ENCODE measurements around the gene PITPNM2.
"Not testable (repeated sequence)": the region's sequence is repeated elsewhere in the genome, so short reads cannot be mapped to it uniquely, and the experiment has no call there.

The PITPNM2 gene

DNA sequence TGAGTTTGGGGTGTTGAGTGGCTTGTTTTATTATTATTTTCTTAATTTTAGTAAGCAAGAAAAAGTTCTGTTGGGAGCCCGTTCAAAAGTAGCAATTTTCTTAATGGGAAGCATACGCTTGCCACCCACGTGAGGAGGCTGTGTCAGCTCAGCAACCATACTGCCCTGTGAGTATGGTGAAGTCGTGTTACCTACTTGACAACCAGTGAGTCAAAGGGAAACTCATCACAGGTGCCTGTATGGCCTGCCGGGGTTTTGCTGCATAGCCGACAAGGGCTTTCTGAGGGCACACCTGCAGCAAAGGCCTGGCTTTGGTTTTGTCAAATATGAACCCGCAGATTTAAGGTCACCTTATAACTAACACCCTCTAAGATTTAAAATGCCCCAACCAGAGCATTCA is 31.1 kb downstream of the PITPNM2 start:
- DNase-seq: no peak

DNA sequence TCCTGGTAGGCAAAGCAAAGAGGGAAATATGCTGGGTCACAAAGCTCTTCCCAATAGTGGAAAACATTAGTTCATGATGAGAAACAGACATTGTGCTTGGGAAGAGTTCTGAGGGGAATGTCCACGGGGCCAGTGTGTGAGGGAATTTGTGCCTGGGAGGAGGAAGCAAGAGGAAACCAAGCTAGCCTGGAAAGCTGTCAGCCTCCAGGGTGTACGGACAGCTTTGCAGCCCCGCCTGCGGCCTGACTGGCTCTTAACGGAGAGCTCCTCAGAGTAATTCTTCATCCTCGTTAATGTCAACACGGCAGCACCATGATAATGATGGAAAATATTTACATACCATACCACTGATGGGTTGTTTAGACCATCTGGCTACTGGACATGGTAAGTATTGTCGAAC is 32.4 kb downstream of the PITPNM2 start:
- no peak for DNase-seq

DNA sequence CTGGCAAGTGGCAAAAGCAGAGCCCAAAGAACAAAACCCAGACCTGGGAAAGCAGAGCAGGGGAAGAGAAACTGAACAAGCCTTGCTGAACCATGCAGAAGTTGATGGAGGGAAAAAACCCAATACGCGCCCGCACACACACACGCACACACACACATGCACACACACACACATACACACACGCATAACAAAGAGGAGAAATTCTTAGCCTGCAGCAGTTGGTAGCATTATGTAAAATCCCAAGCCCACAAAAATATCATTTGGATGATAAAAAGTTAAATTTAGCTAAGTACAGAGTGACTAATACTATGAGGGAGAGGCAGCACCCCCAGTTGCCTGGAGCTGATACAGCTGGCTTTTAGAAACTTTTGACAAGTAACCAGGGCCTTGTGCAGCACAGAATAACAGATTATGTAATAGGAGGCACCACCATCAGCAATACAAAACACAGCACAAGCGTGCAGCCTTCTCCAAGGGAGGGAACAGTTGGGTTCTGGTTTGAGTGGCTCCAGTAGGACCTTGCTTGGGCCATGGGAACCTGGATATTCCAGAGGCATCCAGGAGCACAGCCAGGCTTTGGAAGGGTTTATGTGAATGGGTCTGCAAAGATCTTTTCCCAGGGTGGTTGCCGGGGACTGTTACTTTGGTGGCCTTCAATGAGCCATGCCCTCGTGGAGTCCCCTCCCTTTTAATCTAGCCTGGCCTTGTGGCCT is 35.3 kb downstream of the PITPNM2 start:
- no peak for DNase-seq

DNA sequence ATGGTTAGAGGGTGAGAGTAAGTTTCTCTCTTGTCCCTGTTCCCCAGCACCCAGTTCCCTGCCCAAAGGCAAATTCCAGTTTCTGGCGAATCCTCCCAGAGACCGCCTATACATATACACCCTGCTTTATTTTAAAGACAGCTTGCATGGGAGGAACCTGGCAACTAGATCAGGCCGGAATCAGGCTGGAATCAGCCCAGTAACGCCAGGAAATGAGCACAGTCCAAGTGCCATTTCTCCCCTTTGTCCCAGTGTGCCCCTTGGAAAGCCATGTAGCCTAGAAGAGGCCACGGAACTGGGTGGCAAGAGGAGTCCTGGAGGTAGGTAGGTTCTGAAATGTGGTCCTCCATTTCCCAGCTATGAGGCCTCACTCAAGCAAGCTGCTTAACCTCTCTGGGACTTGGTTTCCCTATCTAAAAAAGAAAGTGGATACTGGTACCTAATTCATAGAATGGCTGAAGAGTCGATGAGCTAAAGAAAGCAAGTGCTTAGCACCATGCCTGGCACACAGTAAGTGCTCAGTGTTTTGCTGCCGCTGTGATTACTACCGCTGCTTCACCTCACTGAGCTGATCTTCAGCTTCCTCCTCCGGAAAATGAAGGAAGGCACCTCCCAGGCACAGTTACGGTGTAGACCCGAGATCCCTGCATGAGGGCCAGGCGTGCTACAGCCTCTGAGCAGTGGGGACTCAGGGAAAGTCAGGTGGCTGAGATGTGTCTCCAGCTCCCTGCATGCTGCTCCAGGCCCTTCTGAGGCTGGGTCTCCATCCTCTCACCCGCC is 36.4 kb downstream of the PITPNM2 start:
- no peak for DNase-seq

DNA sequence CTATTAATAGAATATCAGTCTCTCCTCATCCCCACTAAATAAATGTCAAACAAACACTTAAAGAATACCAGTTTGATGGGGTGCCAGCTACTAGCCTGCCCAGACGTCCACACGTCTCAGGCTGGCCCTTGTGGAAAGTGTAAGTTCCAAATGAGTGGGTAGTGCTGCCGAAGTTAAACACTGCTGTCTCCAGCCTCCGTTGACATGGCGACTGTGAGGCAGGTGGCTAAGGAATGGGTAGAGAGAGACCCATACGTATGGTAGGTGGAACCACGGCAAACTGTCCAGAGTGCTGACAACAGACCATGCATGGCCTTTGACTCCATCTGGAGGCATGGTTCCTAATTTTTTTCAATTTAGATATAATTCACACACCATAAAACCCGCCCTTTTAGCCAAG is 37.9 kb downstream of the PITPNM2 start:
- no peak for DNase-seq

DNA sequence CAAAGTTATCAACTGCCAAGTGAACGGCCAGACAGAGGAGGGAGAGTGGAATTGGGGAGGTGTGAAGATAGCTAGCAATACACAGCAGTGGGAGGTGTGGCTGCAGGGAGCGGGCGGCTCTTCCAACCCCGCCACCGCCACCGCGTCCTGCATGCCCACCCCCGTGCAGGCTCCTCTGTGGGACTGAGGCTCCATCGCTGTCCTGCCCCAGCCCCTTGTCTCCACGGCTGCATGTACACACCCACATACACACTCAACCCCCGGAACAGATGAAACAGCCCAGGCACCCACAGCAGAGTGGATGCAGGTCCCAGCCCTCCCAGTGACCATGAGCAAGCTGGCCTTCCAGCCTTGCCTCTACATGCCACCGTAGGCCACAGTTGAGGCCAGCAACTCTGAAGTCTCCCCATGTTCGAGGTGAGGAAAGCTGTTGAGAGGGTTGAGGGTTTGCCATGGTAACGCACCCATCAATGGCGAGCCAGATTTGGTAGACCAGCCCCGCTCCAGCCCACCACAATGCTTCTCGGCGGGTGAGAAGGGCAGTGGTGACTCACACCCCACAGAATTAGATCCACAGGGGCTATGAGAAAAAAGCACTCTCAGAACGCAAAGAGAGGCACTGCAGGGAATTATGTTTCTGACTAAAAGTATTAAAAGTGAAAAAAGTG is 39.3 kb downstream of the PITPNM2 start:
- no peak for DNase-seq

DNA sequence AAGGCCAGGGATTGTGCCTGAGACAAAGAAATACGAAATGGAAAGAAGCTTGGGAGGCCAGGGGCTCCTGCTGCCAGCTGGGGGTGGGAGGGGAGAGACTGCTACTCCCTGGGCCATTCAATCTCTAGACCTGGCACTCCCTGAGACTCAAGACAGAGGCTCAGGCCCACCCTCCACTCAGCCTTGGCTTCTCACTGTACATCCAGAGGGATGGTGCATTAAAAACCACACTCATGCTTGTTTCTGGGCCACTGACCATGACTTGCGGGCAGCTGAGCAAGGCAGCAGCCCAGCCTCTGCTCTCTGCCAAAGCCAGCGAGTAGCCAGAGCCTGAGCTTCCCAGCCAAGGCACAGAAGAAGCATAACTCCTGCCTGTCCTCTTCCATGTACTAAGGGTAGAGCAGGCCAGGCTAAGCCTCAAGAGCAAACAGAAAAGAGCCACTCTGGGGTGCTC is 41.5 kb downstream of the PITPNM2 start:
- no peak for DNase-seq

DNA sequence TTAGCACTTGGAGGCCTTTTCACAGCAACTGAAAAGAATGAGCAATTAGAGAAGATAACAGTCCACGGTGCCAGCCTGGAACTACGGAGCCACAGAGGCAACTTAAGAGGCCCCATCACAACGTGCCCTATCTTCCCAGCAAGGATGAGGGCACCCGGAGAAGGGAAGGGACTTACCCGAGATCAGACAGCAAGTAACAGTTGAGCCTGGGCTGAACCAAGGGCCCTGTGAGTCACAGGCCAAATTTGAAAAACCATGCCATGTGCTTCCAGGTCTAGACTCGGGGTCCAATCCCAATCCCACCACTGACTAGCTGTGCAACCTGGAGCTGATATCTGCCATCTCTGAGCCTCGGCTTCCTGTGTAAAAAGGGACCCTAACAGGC is 42.2 kb downstream of the PITPNM2 start:
- no peak for DNase-seq

DNA sequence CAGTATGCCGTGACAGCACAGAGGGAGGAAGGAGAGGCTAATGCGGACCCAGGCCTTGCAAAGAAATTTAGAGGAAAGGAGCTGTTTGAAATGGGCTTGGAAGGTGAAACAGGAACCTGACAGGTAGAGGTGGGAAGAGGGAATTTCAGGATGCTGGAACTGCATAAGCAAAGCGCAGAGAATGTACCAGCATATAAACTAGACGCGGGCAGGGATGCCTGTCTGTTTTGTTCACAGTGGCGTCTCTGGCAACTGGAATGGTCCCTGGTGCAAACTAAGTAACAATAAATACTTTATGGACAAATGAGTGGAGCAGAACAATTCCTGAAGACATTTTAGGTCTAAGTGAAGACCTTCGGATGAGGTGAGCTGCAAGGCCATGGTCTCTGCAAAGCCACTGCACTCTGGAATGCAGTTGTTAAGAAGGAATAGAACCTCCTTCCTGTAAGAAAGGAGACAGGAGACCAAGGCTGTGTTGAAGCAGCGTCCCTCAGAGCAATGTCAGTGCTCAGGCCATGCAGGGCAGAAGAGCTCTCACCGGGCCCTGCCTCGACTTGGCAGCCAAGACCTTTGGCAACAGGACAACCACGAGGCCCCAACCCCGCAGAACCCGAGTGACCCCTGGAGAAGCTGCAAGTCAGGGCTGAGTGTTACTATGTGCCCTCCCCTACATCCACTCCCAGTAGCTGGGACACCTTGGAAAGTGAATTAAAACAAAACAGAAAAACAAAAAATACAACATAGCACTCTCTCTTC is 42.8 kb downstream of the PITPNM2 start:
- no peak for DNase-seq

DNA sequence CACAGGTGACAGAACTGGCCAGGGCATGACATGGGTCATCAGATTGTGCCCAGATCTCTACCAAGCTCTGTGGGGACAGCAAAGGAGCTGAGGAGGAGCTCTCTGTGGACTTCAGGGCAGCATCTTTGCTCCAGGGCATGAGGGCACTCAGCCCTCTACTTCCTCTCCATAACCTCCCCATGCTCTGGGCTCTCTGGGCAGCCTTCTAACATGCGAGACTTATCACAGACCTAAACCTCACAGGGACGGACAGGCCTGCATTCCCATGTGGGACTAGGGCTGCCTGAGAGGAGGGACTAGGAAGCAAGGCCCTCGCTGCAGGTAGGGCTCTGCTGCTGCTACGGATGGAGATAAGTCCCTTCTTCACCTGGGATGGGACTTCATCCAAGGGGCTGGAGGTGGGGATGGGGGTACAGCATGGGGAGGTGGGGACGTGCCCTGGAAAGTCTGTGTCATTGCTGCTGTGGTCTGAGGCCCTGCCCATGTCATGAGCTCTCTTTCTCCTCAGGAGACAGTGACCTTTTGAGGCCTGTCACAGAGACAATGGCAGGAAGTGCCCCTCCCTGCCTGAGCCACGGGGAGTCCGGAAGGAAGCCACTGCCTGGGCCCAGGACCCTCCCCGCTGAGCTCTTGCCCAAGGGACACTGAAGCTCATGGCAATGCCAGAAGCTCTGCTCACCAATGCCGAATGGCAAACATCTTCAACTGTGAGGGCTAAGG is 44.1 kb downstream of the PITPNM2 start:
- no peak for DNase-seq

DNA sequence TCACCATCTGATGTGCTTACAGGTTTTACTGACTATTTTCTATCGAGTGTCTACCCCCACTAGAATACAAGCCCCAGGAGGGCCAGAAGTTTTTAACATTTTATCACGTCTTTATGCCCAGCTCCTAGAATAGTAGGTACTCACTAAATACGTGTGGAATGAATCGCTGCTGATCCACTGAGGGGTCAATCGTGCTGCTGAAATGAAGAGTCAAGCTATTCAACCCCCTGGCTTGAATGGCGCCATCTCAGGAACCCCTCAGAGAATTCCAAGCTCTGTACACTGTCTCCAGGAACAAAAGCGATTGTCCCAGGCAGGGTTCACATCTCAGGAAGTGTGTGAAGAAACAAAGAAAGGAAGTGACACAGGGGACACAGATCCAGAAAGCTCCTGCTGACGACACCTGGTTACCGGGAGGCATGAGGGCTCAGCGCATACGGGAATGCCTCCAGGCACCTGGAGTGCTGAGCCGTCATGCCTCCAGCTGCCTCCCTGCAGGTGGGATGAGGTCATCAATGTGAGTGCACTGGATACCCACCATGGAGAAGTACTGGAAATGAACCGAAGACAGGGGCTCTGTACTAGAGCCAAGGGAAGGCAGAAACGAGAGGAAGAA is 45.6 kb downstream of the PITPNM2 start:
- no peak for DNase-seq

DNA sequence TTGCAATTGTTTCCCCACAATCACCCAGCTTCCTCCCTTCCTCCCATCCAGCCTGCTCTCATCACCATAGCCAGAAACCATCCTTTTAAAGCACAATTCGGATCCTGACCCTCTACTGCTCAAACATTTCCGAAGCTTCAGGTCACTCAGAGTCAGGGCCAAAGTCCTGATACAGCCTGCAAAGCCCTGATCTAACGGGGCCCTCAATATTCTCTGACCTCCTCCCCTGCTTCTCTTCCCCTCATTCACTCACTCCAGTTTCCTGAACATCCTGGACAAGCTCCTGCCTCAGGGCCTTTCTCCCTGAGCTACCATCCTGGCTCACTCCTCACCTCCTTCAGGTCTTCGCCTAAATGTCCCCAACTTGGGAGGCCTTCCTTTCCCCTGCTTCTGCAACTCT is 46.1 kb downstream of the PITPNM2 start:
- DNase-seq: no peak

DNA sequence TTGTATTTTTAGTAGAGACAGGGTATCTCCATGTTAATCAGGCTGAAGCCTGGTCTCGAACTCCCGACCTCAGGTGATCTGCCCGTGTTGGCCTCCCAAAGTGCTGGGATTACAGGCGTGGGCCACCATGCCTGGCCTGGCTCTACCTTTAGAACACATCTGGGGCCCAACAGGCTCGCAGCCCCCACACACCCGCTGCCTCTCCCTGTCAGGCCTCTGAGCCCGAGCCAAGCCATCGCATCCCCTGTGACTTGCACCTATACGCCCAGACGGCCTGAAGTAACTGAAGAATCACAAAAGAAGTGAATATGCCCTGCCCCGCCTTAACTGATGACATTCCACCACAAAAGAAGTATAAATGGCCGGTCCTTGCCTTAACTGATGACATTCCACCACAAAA is 46.8 kb downstream of the PITPNM2 start:
- DNase-seq: not testable (repeated sequence)

DNA sequence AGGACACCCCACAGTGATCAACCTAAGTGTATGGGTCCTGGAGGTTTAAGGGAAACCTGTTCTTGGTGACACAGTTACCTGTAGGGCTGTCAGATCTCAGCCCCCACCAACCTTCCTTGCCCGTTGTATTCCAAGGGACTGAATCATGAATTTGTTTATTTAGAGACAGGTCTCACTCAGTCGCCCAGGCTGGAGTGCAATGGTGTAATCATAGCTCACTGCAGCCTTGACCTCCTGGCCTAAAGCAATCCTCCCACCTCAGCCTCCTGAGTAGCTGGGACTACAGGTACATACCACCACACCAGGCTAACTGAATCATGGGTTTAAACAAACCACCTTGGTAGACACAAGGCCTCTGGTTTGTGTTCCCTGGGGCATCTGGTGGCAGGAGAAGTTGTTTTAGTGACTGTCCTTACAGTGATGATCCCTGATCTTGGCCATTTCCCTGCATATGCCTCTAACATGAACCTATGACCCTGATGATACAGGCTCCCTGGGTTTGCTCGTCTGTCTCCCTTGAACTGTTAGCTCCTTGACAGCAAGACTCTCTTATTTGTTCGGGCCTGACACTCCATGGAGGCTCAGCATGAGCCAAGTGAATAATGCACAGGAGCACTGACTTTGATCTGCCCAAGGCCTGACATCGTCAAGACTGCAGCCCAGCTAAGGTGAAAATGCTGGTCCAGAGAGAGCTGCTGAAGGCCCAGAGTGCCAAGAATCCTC is 47.9 kb downstream of the PITPNM2 start:
- DNase-seq: no peak

DNA sequence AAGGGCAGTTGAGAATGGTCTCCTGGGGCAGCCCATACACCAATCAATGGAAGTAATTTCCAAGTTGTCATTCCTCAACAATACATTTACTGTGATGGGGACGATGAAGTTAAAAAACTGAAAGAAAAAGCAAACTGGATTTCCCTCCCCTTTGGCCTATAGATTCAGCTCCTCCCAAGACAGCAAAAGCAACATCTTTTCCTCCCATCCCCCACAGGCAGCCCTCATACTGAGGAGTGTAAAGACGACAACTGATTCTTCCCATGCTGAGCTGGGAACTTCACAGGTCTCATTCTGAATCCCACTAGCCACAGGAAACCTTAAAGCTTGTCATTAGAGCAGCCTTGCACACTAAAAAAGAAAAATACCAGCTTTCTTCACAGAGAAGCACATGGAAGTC is 48.5 kb downstream of the PITPNM2 start:
- no peak for DNase-seq

DNA sequence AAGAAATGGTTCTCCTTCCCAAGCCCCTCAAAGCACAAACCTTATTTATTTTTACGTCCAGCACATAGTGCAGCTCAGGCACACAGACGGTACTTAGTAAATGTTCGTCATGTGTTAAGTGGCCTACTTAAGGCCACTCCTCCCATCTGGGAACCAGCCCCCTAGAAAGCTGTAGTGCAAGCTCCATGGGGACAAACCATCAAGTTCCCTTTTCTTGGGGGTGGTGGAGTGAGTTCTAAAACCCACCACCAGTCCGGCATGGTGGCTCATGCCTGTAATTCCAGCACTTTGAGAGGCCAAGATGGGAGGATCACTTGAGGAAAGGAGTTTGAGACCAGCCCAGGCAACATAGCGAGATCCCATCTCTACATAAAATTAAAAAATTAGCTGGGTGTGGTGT is 49.4 kb downstream of the PITPNM2 start:
- no peak for DNase-seq

Measured in NCI-H1092 (cell line).